ENCODE results near the gene CBX3. TPM values are rescaled to one million over a fixed set of nuclear protein-coding genes. Genes with fewer than 3 reads are reported as not detected.

CBX3 gene
- total RNA-seq, 2 donors from 2014 or later = 37.9 to 43.3 TPM

DNA sequence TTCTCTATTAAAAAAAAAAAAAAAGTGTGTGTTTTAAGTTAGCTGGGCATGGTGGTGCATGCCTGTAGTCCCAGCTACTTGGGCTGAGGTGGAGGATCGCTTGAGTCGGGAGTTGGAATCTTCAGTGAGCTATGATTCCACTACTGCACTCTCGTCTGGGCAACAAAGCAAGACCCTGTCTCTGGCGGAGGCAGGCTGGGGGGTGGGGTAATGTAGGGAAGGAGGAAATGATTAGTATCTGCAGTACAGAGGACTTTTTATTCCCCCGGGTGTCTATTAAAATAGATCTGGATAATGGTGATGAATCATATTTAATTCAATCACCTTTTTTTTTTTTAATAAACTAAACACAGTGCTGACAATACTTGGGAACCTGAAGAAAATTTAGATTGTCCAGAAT, 6.5 kb downstream of the CBX3 start:
- Histone ChIP-seq H3K4me1 (peaks cover 0 to 26% of the 10 kb centered on the region in 2 donors), H3K36me3 (peaks cover 63% of the 10 kb centered on the region), H3K9me3 (no peaks in the 10 kb centered on the region), H3K27ac (no peak overlapping the region), H3K27me3 (no peaks in the 10 kb centered on the region), H3K4me3 (no peak overlapping the region)
- no peak for TF ChIP-seq CTCF (IDR thresholded peaks at IDR 0.05)
- no peak for DNase-seq (ENCODE audit: low spot score)

DNA sequence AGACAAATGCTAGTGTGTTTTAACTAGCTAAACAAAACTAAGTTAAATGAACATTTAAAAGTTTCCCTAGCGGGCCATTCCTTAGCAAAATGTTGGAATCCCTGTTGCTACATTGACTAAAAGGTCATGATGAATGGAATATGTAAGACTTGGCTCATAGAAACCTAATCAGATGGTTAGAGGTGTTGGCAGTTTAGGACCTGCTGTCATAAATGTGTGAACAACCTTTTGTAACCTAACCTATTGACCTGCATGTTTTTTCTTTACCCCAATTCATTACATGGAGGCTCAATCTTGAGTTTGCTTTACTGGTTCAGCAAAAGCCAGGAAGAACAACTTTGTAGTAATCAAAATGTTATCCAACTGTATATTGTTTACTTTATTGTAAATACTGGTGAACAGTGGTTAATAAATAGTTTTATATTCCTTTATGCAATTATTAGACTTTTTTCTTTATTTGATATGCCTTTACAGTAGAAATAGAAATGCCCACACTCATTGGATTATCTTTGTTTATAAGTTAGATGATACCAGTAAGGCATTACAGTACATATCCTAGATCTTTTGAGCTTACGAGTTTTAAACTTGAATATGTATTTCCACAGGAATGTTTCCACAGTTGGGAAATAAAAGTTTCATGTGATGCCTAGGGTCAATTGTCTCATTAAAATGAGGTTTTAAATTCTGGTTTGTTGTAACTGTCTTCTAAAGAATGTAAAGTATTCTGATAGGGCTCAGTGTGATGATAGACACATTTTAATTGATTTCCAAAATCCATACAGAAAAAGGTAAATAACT, 11.6 kb downstream of the CBX3 start:
- Histone ChIP-seq H3K27ac (no peak overlapping the region), H3K36me3 (peaks cover 41% of the 10 kb centered on the region), H3K27me3 (no peaks in the 10 kb centered on the region), H3K4me3 (no peak overlapping the region), H3K9me3 (no peaks in the 10 kb centered on the region), H3K4me1 (peaks cover 0 to 3% of the 10 kb centered on the region in 2 donors)
- no peak for TF ChIP-seq CTCF (IDR thresholded peaks at IDR 0.05)
- no peak for DNase-seq (ENCODE audit: low spot score)

- no peaks in the 10 kb centered on the region for H3K9me3 ChIP-seq
- peaks cover 34% of the 10 kb centered on the region for H3K36me3 ChIP-seq
- no peak overlapping the region for H3K4me3 ChIP-seq
- peaks cover 0 to 3% of the 10 kb centered on the region in 2 donors for H3K4me1 ChIP-seq
- no peaks in the 10 kb centered on the region for H3K27me3 ChIP-seq
- DNase-seq (ENCODE audit: low spot score) = no peak
- no peak overlapping the region for H3K27ac ChIP-seq
- TF ChIP-seq CTCF (IDR thresholded peaks at IDR 0.05) = no peak
These were observed 12.4 kb downstream of the CBX3 start for GRCh38 chr7:26213807-26214515.

DNA sequence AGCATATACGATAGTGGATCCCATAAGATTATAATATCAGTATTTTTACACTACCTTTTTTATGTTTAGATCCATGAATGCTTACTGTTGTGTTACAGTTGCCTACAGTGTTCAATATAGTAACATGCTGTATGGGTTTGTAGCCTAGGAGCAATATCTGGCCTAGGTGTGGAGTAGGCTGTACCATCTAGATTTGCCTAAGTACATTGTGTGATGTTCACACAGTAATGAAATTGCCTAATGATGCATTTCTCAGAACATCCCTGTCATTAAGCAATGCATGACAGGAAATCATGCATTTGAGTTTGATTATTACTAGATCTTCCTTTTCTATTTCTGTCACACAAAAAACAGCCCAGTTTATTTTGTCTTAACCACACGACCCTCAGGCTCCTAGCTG, 14.5 kb downstream of the CBX3 start:
- Histone ChIP-seq H3K27me3 (no peaks in the 10 kb centered on the region), H3K4me3 (no peak overlapping the region), H3K27ac (no peak overlapping the region), H3K4me1 (peaks cover 0 to 3% of the 10 kb centered on the region in 2 donors), H3K9me3 (no peaks in the 10 kb centered on the region), H3K36me3 (peaks cover 14% of the 10 kb centered on the region)
- no peak for DNase-seq (ENCODE audit: low spot score)
- no peak for TF ChIP-seq CTCF (IDR thresholded peaks at IDR 0.05)

GRCh38 chr7:26224359-26224758, 22.8 kb downstream of the CBX3 start:
- no peaks in the 10 kb centered on the region for H3K9me3 ChIP-seq
- DNase-seq (ENCODE audit: low spot score) = no peak
- no peaks in the 10 kb centered on the region for H3K36me3 ChIP-seq
- no peak overlapping the region for H3K27ac ChIP-seq
- no peak overlapping the region for H3K4me3 ChIP-seq
- no peak for TF ChIP-seq CTCF (IDR thresholded peaks at IDR 0.05)
- no peaks in the 10 kb centered on the region for H3K27me3 ChIP-seq
- H3K4me1 ChIP-seq = no peaks in the 10 kb centered on the region

Measured in right atrium auricular region (tissue), 2 donors.